Caco-2 (cell line): Measurements from ENCODE around the gene ADAMTS4. TPM values are rescaled to one million over a fixed set of nuclear protein-coding genes. Genes with fewer than 3 reads are reported as not detected.

Source experiments
- BruUV-seq: library from RNA; stranded (reverse); fragments of 400-500 nt; replicated peaks from 2 replicates; lab custom pipeline; 2021; lab: Mats Ljungman, UMichigan
- CTCF ChIA-PET: fragments of 300-600 bp; sonication (Branson Sonifier 250); formaldehyde crosslinking; loops from one replicate; lab custom pipeline; 2022; ENCODE audit warnings: antibody characterized with exemption; lab: Charles Lee
- POLR2A ChIA-PET: fragments of 300-600 bp; sonication (Branson Sonifier 250); formaldehyde crosslinking; loops from one replicate; lab custom pipeline; 2022; ENCODE audit warnings: antibody characterized with exemption; lab: Charles Lee
- DNase-seq, 2 experiments: peaks; one replicate each; pipeline versions ENCODE4 v3.0.0 to v3.0.0-alpha.2; 2020 to 2022
- H3K27me3 ChIP-seq: replicated peaks from 2 replicates; pipeline ENCODE4 v1.6.0; 2011; ENCODE audit warnings: low read length; ENCODE audit not compliant: control insufficient read depth, insufficient read depth
- H3K36me3 ChIP-seq: 2 replicates; pipeline ENCODE4 v1.5.1; 2011; ENCODE audit warnings: low read length; ENCODE audit not compliant: control insufficient read depth, insufficient read depth
- H3K4me1 ChIP-seq: fragments of 250-450 bp; sonication (Bioruptor Pico); 2 replicates; pipeline ENCODE4 v1.5.1; 2020; ENCODE audit warnings: mild to moderate bottlenecking
- H3K4me3 ChIP-seq: 2 replicates; pipeline ENCODE4 v1.5.1; 2011; ENCODE audit warnings: low read depth, mild to moderate bottlenecking, control low read depth, low read length
- H3K9me3 ChIP-seq: fragments of 250-450 bp; sonication (Bioruptor Pico); 2 replicates; pipeline ENCODE4 v1.5.1; 2020; ENCODE audit warnings: mild to moderate bottlenecking, moderate library complexity
- H3K27ac Mint-ChIP-seq: one replicate; pipeline ENCODE4 v1.8.0; 2022; ENCODE audit warnings: mixed read lengths; ENCODE audit not compliant: unreplicated experiment
- H3K27me3 Mint-ChIP-seq: one replicate; pipeline ENCODE4 v1.8.0; 2022; ENCODE audit warnings: mixed read lengths; ENCODE audit not compliant: insufficient read depth, unreplicated experiment
- H3K36me3 Mint-ChIP-seq: one replicate; pipeline ENCODE4 v1.8.0; 2022; ENCODE audit warnings: mild to moderate bottlenecking, mixed read lengths; ENCODE audit not compliant: insufficient read depth, unreplicated experiment
- H3K4me1 Mint-ChIP-seq: one replicate; pipeline ENCODE4 v1.8.0; 2022; ENCODE audit warnings: low read depth, mixed read lengths; ENCODE audit not compliant: unreplicated experiment
- H3K4me3 Mint-ChIP-seq: one replicate; pipeline ENCODE4 v1.8.0; 2022; ENCODE audit warnings: mild to moderate bottlenecking, moderate library complexity, mixed read lengths; ENCODE audit not compliant: unreplicated experiment
- H3K9me3 Mint-ChIP-seq: one replicate; pipeline ENCODE4 v1.8.0; 2022; ENCODE audit warnings: mixed read lengths; ENCODE audit not compliant: unreplicated experiment
- CTCF ChIP-seq, 2 experiments: fragments of 200-600 bp in 1 of 2; IDR thresholded peaks; 1 replicate in 1 of 2; 2 replicates in 1 of 2; pipeline versions ENCODE4 v1.5.1 to v1.8.0; 2011 to 2022; ENCODE audit warnings: antibody characterized with exemption in 1 of 2, control low read depth in 1 of 2, inconsistent platforms in 1 of 2, low read depth in 1 of 2, low read length in 1 of 2, mild to moderate bottlenecking in 1 of 2, moderate library complexity in 1 of 2; ENCODE audit not compliant: insufficient read depth in 1 of 2, severe bottlenecking in 1 of 2, unreplicated experiment in 1 of 2
- intact Hi-C: fragments of 100-400 bp; cut with micrococcal nuclease; formaldehyde crosslinking; loops from one replicate; pipeline ENCODE4 v1.10.0; 2022; ENCODE audit not compliant: unreplicated experiment
- total RNA-seq: library from RNA; stranded (reverse); gene quantifications from 2 replicates; pipeline ENCODE4 v1.2.3, GENCODE V29; 2022

ADAMTS4 gene
- total RNA-seq, 1 experiment from 2014 or later = 0.32 TPM

GRCh38 chr1:161233102-161233501, 34.2 kb upstream of the ADAMTS4 start:
- no peaks in the 10 kb centered on the region for H3K4me1 Mint-ChIP-seq
- no peak for DNase-seq
- ChIA-PET CTCF (no interaction called here), POLR2A (interaction anchor here (0.6 kb wide), 2 partner anchors 83 to 128 kb away, joined by 6 to 7 read pairs; no protein-coding TSS in a partner anchor)
- H3K27ac Mint-ChIP-seq = no peak overlapping the region
- peaks cover 8% of the 10 kb centered on the region for H3K36me3 Mint-ChIP-seq
- H3K4me3 ChIP-seq = no peak overlapping the region
- no peaks in the 10 kb centered on the region for H3K27me3 Mint-ChIP-seq
- H3K4me3 Mint-ChIP-seq = no peak overlapping the region
- peaks cover 6% of the 10 kb centered on the region for H3K4me1 ChIP-seq
- no peaks in the 10 kb centered on the region for H3K9me3 ChIP-seq
- peaks cover 5% of the 10 kb centered on the region; the same call in 1 of the 2 replicates for H3K36me3 ChIP-seq
- H3K27me3 ChIP-seq = no peaks in the 10 kb centered on the region
- no TSS peak for BruUV-seq
- TF ChIP-seq CTCF (IDR thresholded peaks at IDR 0.05; ENCODE audit: insufficient read depth in 1 of 2, low read depth in 1 of 2, low read length in 1 of 2, severe bottlenecking in 1 of 2, unreplicated experiment in 1 of 2) = no peak
- intact Hi-C loops = no loop called here
- no peaks in the 10 kb centered on the region for H3K9me3 Mint-ChIP-seq

DNA sequence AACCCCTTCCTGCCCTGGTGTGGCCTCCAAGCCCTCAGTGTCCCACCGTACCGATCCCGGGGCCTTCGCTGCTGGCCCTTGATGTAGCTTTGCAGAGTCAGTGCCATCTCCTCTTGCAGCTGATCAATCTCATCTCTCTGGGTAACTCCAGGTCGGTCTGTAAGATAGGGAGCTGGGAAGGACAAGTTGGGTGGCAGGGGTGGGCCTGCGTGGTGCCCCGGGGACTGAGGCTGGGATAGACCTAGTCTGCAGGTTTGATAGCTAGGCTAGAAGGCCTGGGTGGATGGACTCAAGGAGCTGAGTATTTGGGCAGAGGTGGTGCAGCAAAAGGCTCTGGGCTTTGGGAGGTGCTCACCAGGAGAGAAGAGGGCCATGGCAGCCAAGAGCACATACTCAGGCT, 31.9 kb upstream of the ADAMTS4 start:
- Mint-ChIP-seq H3K36me3 (peaks cover 20% of the 10 kb centered on the region), H3K4me1 (peaks cover 5% of the 10 kb centered on the region), H3K27ac (no peak overlapping the region), H3K9me3 (no peaks in the 10 kb centered on the region), H3K4me3 (no peak overlapping the region), H3K27me3 (no peaks in the 10 kb centered on the region)
- DNase-seq = no peak
- no peak for TF ChIP-seq CTCF (IDR thresholded peaks at IDR 0.05; ENCODE audit: insufficient read depth in 1 of 2, low read depth in 1 of 2, low read length in 1 of 2, severe bottlenecking in 1 of 2, unreplicated experiment in 1 of 2)
- Histone ChIP-seq H3K9me3 (no peaks in the 10 kb centered on the region), H3K4me3 (no peak overlapping the region), H3K36me3 (peaks cover 5% of the 10 kb centered on the region; the same call in 1 of the 2 replicates), H3K4me1 (peaks cover 11% of the 10 kb centered on the region), H3K27me3 (no peaks in the 10 kb centered on the region)
- BruUV-seq = no TSS peak
- POLR2A ChIA-PET = no interaction called here
- CTCF ChIA-PET = interaction anchor here (0.7 to 2.4 kb wide), 8 partner anchors 19 to 151 kb away, joined by 3 to 29 read pairs (median 6); partner anchors contain the start of genes NDUFS2 and SDHC
- intact Hi-C loops = loop anchor here (1.0 kb wide), 1 partner anchor 83 kb away; no protein-coding TSS in a partner anchor

- intact Hi-C loops = loop anchor here (1.0 kb wide), 1 partner anchor 83 kb away; no protein-coding TSS in a partner anchor
- CTCF ChIA-PET = interaction anchor here (0.7 to 2.4 kb wide), 9 partner anchors 9 to 152 kb away, joined by 3 to 29 read pairs (median 5); partner anchors contain the start of genes NDUFS2 and SDHC
- Mint-ChIP-seq H3K27ac (no peak overlapping the region), H3K27me3 (no peaks in the 10 kb centered on the region), H3K4me1 (peaks cover 13% of the 10 kb centered on the region), H3K36me3 (peaks cover 29% of the 10 kb centered on the region), H3K4me3 (no peak overlapping the region), H3K9me3 (no peaks in the 10 kb centered on the region)
- no TSS peak for BruUV-seq
- H3K4me3 ChIP-seq = no peak overlapping the region
- H3K36me3 ChIP-seq = peaks cover 5% of the 10 kb centered on the region; the same call in 1 of the 2 replicates
- H3K4me1 ChIP-seq = peaks cover 17% of the 10 kb centered on the region
- peak; percentile 32 to 55 for TF ChIP-seq CTCF (IDR thresholded peaks at IDR 0.05; ENCODE audit: insufficient read depth in 1 of 2, low read depth in 1 of 2, low read length in 1 of 2, severe bottlenecking in 1 of 2, unreplicated experiment in 1 of 2)
- no peaks in the 10 kb centered on the region for H3K9me3 ChIP-seq
- no peaks in the 10 kb centered on the region for H3K27me3 ChIP-seq
- POLR2A ChIA-PET = no interaction called here
- DNase-seq = peak in 1 of 2 experiments; percentile 35
Measured at GRCh38 chr1:161229896-161230295, 31.0 kb upstream of the ADAMTS4 start.
